SU-DHL-6 (cell line): ENCODE data around the gene DDAH2.

Source experiments
- CTCF ChIP-seq: fragments of 200-600 bp; sonication (generic); IDR thresholded peaks from one replicate; pipeline ENCODE4 v1.5.1; 2017; ENCODE audit warnings: antibody characterized with exemption, mild to moderate bottlenecking, low read length, moderate library complexity; ENCODE audit not compliant: insufficient read depth, poor library complexity, severe bottlenecking
- EZH2phosphoT487 ChIP-seq: fragments of 200-600 bp; sonication (generic), shearing (Covaris generic); conservative IDR thresholded peaks from 2 replicates; pipeline ENCODE4 v1.6.1; 2018; ENCODE audit warnings: mild to moderate bottlenecking, antibody characterized with exemption, low read length, moderate library complexity, mixed read lengths

GRCh38 chr6:31691078-31691463 is 38.0 kb downstream of the DDAH2 start:
- TF ChIP-seq CTCF (no peak), EZH2phosphoT487 (no peak)
